Measurements from ENCODE around the gene PLK5.
"Not testable (repeated sequence)": the region's sequence is repeated elsewhere in the genome, so short reads cannot be mapped to it uniquely, and the experiment has no call there.

Gene PLK5

DNA sequence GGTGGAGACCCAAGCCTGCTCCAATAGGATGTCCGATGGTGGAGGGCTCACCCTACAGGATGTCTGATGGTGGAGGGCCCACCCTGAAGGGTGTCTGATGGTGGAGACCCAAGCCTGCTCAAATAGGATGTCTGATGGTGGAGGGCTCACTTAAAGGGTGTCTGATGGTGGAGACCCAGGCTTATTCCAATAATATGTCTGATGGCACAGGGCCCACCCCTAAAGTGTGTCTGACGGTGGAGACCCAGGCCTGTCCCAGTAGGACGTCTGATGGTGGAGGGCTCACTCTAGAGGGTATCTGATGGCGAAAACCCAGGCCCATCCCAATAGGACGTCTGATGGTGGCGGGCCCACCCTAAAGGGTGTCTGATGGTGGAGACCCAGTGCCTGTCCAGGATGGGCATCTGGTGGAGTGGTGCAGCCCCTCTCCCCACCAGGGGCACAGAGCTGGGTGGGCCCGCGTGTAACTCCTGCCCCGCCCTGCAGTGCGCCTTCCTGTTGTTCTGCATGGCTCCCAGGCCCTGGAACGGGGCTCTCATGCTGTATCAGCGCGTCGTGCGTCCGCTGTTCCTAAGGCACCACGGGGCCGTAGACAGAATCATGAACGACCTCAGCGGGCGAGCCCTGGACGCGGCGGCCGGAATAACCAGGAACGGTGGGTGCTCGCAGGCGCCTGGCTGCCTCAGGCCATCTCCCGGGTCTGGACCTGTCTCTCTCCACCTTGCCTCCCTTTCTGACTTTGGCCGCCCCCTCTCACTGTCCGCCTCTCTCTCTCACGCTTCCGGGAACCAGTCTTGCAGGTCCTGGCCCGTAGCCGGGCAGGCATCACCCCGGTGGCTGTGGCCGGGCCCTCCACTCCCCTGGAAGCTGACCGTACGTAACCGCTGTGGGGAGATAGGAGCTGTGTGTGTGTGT, 27.8 kb upstream of the PLK5 start:
- no peaks in the 10 kb centered on the region for H3K27me3 ChIP-seq (replicated peaks)
- no peak overlapping the region for H3K27ac ChIP-seq
- TF ChIP-seq, protein P1, sequence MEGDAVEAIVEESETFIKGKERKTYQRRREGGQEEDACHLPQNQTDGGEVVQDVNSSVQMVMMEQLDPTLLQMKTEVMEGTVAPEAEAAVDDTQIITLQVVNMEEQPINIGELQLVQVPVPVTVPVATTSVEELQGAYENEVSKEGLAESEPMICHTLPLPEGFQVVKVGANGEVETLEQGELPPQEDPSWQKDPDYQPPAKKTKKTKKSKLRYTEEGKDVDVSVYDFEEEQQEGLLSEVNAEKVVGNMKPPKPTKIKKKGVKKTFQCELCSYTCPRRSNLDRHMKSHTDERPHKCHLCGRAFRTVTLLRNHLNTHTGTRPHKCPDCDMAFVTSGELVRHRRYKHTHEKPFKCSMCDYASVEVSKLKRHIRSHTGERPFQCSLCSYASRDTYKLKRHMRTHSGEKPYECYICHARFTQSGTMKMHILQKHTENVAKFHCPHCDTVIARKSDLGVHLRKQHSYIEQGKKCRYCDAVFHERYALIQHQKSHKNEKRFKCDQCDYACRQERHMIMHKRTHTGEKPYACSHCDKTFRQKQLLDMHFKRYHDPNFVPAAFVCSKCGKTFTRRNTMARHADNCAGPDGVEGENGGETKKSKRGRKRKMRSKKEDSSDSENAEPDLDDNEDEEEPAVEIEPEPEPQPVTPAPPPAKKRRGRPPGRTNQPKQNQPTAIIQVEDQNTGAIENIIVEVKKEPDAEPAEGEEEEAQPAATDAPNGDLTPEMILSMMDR (IDR thresholded peaks at IDR 0.05; ENCODE audit: low read depth, low read length, missing control alignments), result no peak
- no peak for DNase-seq
- H3K4me3 ChIP-seq (ENCODE audit: low read depth, low read length), result no peak overlapping the region
- no peaks in the 10 kb centered on the region for H3K36me3 ChIP-seq (replicated peaks)
- in situ Hi-C loops (cut with HindIII; ENCODE audit: low pct_ligation_motif_present, low sequenced_read_pairs), result no loop called here

DNA sequence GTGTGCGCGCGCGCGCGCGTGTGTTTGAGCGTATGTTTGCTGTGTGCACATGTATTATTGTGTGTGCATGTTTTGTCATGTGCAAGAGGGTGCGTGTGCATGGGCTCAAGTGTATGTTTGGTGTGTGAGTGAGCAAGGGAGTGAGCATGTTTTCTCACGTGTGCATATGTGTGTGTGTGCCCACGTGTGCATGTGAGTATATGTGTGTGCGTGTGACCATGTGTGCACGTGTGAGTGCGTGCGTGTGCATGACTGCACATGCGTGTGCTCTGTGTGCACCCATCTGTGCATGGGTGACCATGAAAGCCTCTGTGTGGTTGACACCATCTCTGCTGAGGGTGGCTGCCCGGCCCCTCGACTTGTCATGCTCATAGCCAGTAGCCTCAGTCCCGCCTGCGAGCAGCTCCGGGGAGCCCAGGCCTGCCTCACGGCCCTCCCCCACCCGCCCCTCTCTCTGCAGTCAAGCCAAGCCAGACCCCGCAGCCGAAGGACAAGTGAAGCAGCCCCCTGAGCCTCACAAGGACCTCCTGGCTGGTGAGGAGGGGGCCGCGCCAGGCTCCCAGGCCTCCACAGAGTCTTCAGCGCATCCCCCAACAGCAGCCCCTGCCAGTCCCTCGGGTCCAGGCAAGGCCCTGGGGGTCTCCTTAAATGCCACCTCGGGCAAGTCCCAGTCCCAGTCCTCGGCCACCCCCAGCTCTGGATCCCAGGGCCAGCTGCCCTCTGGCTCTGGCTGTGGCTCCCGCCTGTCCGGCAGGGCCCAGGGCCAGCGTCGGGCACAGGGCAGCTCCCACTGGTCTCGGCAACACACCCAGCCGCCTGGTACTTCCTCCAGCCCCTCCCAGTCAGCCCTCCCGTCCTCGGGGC, 26.9 kb upstream of the PLK5 start:
- H3K4me3 ChIP-seq (ENCODE audit: low read depth, low read length), result no peak overlapping the region
- TF ChIP-seq, protein P1 (IDR thresholded peaks at IDR 0.05; ENCODE audit: low read depth, low read length, missing control alignments), result no peak
- in situ Hi-C loops (cut with HindIII; ENCODE audit: low pct_ligation_motif_present, low sequenced_read_pairs), result no loop called here
- H3K27ac ChIP-seq, result no peak overlapping the region
- no peaks in the 10 kb centered on the region for H3K36me3 ChIP-seq (replicated peaks)
- no peak for DNase-seq
- H3K27me3 ChIP-seq (replicated peaks), result no peaks in the 10 kb centered on the region

DNA sequence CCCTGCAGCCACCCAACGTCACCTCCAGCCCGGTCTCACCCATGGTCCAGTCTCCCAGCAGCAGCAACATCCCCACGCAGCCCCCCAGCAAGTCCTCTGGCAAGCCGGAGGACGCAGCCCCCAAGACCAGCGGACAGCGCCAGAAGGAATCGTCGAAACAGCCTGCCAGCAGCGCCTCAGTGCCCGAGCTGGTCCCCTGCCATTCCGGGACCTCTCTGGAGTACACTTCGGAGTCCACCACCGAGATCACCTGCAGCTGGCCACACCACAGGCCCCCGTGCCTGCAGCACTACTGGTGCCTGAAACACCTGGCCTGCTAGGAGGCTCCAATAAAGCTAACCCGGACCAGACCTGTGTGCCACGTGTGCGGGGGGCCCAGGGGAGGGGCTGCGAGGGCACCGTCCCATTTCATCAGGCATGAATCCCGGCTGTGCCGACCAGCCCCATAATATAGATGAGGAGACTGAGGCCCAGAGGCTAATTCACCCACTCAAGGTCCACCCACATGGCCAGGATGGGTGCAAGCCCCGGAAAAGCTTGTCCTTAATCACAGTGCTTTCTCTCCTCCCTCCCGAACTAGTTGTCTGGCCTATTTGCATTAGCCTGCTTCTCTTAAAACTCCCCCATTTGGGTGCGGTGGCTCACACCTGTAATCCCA, 26.2 kb upstream of the PLK5 start:
- in situ Hi-C loops (cut with HindIII; ENCODE audit: low pct_ligation_motif_present, low sequenced_read_pairs), result no loop called here
- peaks cover 3% of the 10 kb centered on the region for H3K27me3 ChIP-seq (replicated peaks)
- no peak overlapping the region for H3K4me3 ChIP-seq (ENCODE audit: low read depth, low read length)

DNA sequence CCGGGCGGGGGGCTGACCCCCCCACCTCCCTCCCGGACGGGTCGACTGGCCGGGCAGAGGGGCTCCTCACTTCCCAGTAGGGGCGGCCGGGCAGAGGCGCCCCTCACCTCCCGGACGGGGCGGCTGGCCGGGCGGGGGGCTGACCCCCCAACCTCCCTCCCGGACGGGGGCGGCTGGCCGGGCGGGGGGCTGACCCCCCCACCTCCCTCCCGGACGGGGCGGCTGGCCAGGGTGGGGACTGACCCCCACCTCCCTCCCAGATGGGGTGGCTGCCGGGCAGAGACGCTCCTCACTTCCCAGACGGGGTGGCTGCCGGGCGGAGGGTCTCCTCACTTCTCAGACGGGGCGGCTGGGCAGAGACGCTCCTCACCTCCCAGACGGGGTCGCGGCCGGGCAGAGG, 24.6 kb upstream of the PLK5 start:
- H3K4me3 ChIP-seq (ENCODE audit: low read depth, low read length); H3K36me3 ChIP-seq (replicated peaks); DNase-seq; in situ Hi-C loops (cut with HindIII; ENCODE audit: low pct_ligation_motif_present, low sequenced_read_pairs); H3K27ac ChIP-seq: not testable (repeated sequence)
- peaks cover 19% of the 10 kb centered on the region for H3K27me3 ChIP-seq (replicated peaks)

More for the DNA sequence above, 26.2 kb upstream of the PLK5 start:
- Histone ChIP-seq H3K27ac (no peak overlapping the region), H3K36me3 (replicated peaks) (no peaks in the 10 kb centered on the region)
- TF ChIP-seq, protein P1 (IDR thresholded peaks at IDR 0.05; ENCODE audit: low read depth, low read length, missing control alignments), result no peak
- DNase-seq, result no peak

DNA sequence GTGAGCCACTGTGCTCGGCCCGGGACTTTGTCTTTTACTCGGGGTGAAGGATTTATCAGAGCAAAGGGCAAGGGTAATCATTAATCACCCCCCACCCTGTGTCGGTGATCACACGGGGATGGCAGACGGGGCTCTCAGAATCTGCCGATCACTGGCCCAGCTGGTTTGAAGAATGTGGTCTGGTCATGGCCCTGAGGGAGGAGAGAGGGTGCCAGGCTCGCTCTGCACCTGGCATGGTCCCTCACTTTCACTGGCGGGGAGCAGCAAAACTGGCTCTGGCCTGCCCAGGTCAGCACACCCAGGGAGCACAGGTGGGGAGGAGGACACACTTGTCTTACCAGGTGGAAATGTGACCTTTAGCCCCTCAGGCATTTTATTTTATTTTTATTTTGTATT, 22.7 kb upstream of the PLK5 start:
- in situ Hi-C loops (cut with HindIII; ENCODE audit: low pct_ligation_motif_present, low sequenced_read_pairs), result no loop called here
- DNase-seq, result no peak
- Histone ChIP-seq H3K27me3 (replicated peaks) (peaks cover 20% of the 10 kb centered on the region), H3K4me3 (ENCODE audit: low read depth, low read length) (no peak overlapping the region), H3K36me3 (replicated peaks) (no peaks in the 10 kb centered on the region), H3K27ac (no peak overlapping the region)
- TF ChIP-seq, protein P1 (IDR thresholded peaks at IDR 0.05; ENCODE audit: low read depth, low read length, missing control alignments), result no peak

All from brain microvascular endothelial cell (primary cell).